GM12878 (cell line): ENCODE data around the gene ZSCAN9. TPM values are rescaled to one million over a fixed set of nuclear protein-coding genes. Genes with fewer than 3 reads are reported as not detected.
A peak's percentile ranks its signal among the peaks of the same experiment; 100 is the strongest.

Experiments used
- ATF2 ChIP-seq: IDR thresholded peaks from 2 replicates; pipeline ENCODE4 v1.6.1; 2012; ENCODE audit warnings: low read length, inconsistent platforms
- BHLHE40 ChIP-seq, 2 experiments: fragments of 450-650 bp in 1 of 2; IDR thresholded peaks; 2 replicates each; pipeline ENCODE4 v1.6.1; 2011 to 2017; ENCODE audit warnings: low read depth in 2 of 2, borderline replicate concordance in 1 of 2, improper control_type of control experiment in 1 of 2, low read length in 1 of 2, mild to moderate bottlenecking in 1 of 2
- CEBPB ChIP-seq, 2 experiments: fragments of 150-350 bp in 1 of 2; IDR thresholded peaks; 2 replicates each; pipeline ENCODE4 v1.6.1; 2012 to 2014; ENCODE audit warnings: low read depth in 2 of 2, low read length in 2 of 2, borderline replicate concordance in 1 of 2, inconsistent platforms in 1 of 2
- CREM ChIP-seq: IDR thresholded peaks from 2 replicates; pipeline ENCODE4 v1.6.1; 2014; ENCODE audit warnings: antibody characterized with exemption, low read depth
- DPF2 ChIP-seq: fragments of 450-650 bp; IDR thresholded peaks from 2 replicates; pipeline ENCODE4 v1.6.1; 2017; ENCODE audit warnings: mild to moderate bottlenecking
- E2F8 ChIP-seq: fragments of 450-650 bp; IDR thresholded peaks from 2 replicates; pipeline ENCODE4 v1.6.1; 2018; ENCODE audit warnings: mild to moderate bottlenecking, low read depth, moderate library complexity; ENCODE audit not compliant: partially characterized antibody
- ESRRA ChIP-seq: IDR thresholded peaks from 2 replicates; pipeline ENCODE4 v1.6.1; 2012; ENCODE audit warnings: mild to moderate bottlenecking, low read length, improper control_type of control experiment
- IKZF2 ChIP-seq, 2 experiments: fragments of 450-650 bp; IDR thresholded peaks; 2 replicates each; pipeline ENCODE4 v1.6.1; 2017; ENCODE audit warnings: mild to moderate bottlenecking in 2 of 2, moderate library complexity in 2 of 2
- KLF5 ChIP-seq: fragments of 450-650 bp; IDR thresholded peaks from 2 replicates; pipeline ENCODE4 v1.6.1; 2014; ENCODE audit warnings: mild to moderate bottlenecking; ENCODE audit not compliant: partially characterized antibody
- NBN ChIP-seq: fragments of 450-650 bp; IDR thresholded peaks from 2 replicates; pipeline ENCODE4 v1.6.1; 2016
- NR2C1 ChIP-seq: fragments of 450-650 bp; IDR thresholded peaks from 2 replicates; pipeline ENCODE4 v1.6.1; 2017; ENCODE audit warnings: antibody characterized with exemption, mild to moderate bottlenecking, moderate library complexity
- PML ChIP-seq: IDR thresholded peaks from 2 replicates; pipeline ENCODE4 v1.6.1; 2012; ENCODE audit warnings: low read length, inconsistent platforms
- POLR2AphosphoS2 ChIP-seq: IDR thresholded peaks from 2 replicates; pipeline ENCODE4 v1.6.1; 2011; ENCODE audit warnings: low read depth, mild to moderate bottlenecking, low read length, improper control_type of control experiment, moderate library complexity
- POLR2AphosphoS5 ChIP-seq: IDR thresholded peaks from 2 replicates; pipeline ENCODE4 v1.6.1; 2011; ENCODE audit warnings: mild to moderate bottlenecking, low read length, inconsistent platforms
- RELB ChIP-seq: fragments of 450-650 bp; IDR thresholded peaks from 2 replicates; pipeline ENCODE4 v1.6.1; 2017; ENCODE audit warnings: low read depth, mild to moderate bottlenecking, moderate library complexity
- REST ChIP-seq: IDR thresholded peaks from 2 replicates; pipeline ENCODE4 v1.6.1; 2012; ENCODE audit warnings: mild to moderate bottlenecking, low read depth, low read length
- STAT1 ChIP-seq: fragments of 450-650 bp; conservative IDR thresholded peaks from 2 replicates; pipeline ENCODE4 v1.6.1; 2014; ENCODE audit warnings: antibody characterized with exemption, mild to moderate bottlenecking
- TBL1XR1 ChIP-seq: IDR thresholded peaks from 2 replicates; pipeline ENCODE4 v1.6.1; 2012; ENCODE audit warnings: low read depth, low read length, improper control_type of control experiment
- TCF7 ChIP-seq: IDR thresholded peaks from 2 replicates; pipeline ENCODE4 v1.6.1; 2014; ENCODE audit warnings: antibody characterized with exemption, borderline replicate concordance
- polyA plus RNA-seq, 11 experiments: library from polyadenylated mRNA; depleted of rRNA in 4 of 11; unstranded in 6 of 11; stranded (reverse) in 5 of 11; fragments of >200 nt; fragmentation: Nextera tagmentation in 4 of 11; fragmentation: Illumina TruSeq in 1 of 11; extraction: Ambion mirVana in 4 of 11; extraction: Trizol in 1 of 11; gene quantifications; 1 replicate in 1 of 11; 2 replicates in 10 of 11; pipeline versions ENCODE4 v1.2.1 to v1.2.3, GENCODE V29; 2011 to 2016; ENCODE audit warnings: inconsistent platforms in 2 of 11, missing spikeins in 2 of 11, low read depth in 1 of 11
- total RNA-seq, 4 experiments: library from RNA; depleted of rRNA in 3 of 4; stranded (reverse); fragments of >200 nt in 3 of 4; fragmentation: Illumina TruSeq in 1 of 4; extraction: Trizol in 1 of 4; gene quantifications; 2 replicates each; pipeline versions ENCODE4 v1.2.1 to v1.2.3, GENCODE V29; 2013 to 2021

The ZSCAN9 gene
- total and polyA plus RNA-seq, 10 of the 15 experiments (the other 5 are each of a cell fraction or from before 2014, with no cell fraction given) = 8.1 to 28.7 (median 17.4) TPM

- TF ChIP-seq POLR2AphosphoS5 (peak; percentile 86), RELB (peak; percentile 80), BHLHE40 (IDR thresholded peaks at IDR 0.05; ENCODE audit: borderline replicate concordance in 1 of 2, low read depth in 2 of 2, low read length in 1 of 2) (peak in 1 of 2 experiments; percentile 40; a peak in 1 of 4 replicates), CEBPB (IDR thresholded peaks at IDR 0.05; ENCODE audit: borderline replicate concordance in 1 of 2, low read depth in 2 of 2, low read length in 2 of 2) (no peak), E2F8 (no peak), KLF5 (no peak), REST (no peak), CREM (0 out of 2 replicates have a peak, but pooled peaks have one; percentile 29), NBN (peak; percentile 88; the same call in 1 of the 2 replicates), DPF2 (peak; percentile 58; the same call in 1 of the 2 replicates), ATF2 (no peak), STAT1 (0 out of 2 replicates have a peak, but pooled peaks have one; percentile 63), POLR2AphosphoS2 (peak; percentile 67; the same call in 1 of the 2 replicates), PML (no peak), TCF7 (no peak), NR2C1 (peak; percentile 49; the same call in 1 of the 2 replicates), IKZF2 (IDR thresholded peaks at IDR 0.05) (peak; percentile 51 to 56), TBL1XR1 (no peak), ESRRA (no peak)
Measured at GRCh38 chr6:28266962-28267694, 42.1 kb downstream of the ZSCAN9 start, which contains the start of gene ZSCAN26 (continued).
